ENCODE measurements around the gene NRAP. TPM values are rescaled to one million over a fixed set of nuclear protein-coding genes. Genes with fewer than 3 reads are reported as not detected.

Gene NRAP
- total and polyA plus RNA-seq, 10 of the 15 experiments (the other 5 are each of a cell fraction or from before 2014, with no cell fraction given): not detected

DNA sequence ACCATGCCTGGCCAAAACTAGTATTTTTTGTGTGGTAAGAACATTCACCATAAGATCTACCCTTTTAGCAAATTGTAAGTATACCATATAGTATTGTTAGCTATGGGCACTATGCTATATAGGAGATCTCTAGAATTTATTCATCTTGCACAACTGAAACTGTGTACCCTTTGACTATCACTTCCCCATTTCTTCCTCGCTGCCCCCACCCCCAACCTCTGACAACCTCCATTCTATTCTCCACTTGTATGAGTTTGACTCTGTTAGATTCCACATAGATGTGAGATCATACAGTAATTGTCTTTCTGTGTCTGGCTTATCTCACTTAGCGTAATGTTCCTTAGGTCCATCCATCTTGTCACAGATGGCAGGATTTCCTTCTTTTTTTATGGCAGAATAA is 19.5 kb upstream of the NRAP start:
- no peak overlapping the region for H2AFZ ChIP-seq (ENCODE audit: control insufficient read depth, low read depth, low read length)
- no peaks in the 10 kb centered on the region for H4K20me1 ChIP-seq (ENCODE audit: control insufficient read depth, insufficient read depth)
- ChIA-PET RAD21 (ENCODE audit: unreplicated experiment) (interaction anchor here (0.6 to 1.5 kb wide), 3 partner anchors 19 to 188 kb away, joined by 3 to 4 read pairs (median 4); no protein-coding TSS in a partner anchor), POLR2A (interaction anchor here (0.9 to 1.2 kb wide), 2 partner anchors 389 to 1308 kb away, joined by 3 to 4 read pairs; no protein-coding TSS in a partner anchor), CTCF (interaction anchor here (0.9 kb wide), 1 partner anchor 13 kb away, joined by 3 read pairs; no protein-coding TSS in a partner anchor), SMC1A (ENCODE audit: uncharacterized antibody, unreplicated experiment) (interaction anchor here (0.9 to 1.9 kb wide), 5 partner anchors 11 to 106 kb away, joined by 3 to 6 read pairs (median 3); no protein-coding TSS in a partner anchor)
- intact Hi-C loops (cut with micrococcal nuclease; ENCODE audit: unreplicated experiment): loop anchor here (5.0 kb wide), 1 partner anchor 174 kb away; no protein-coding TSS in a partner anchor
- H3K9ac ChIP-seq (ENCODE audit: control insufficient read depth, insufficient read depth, low read length): no peak overlapping the region
- H3K79me2 ChIP-seq (ENCODE audit: control insufficient read depth, insufficient read depth, low read length): peaks cover 41% of the 10 kb centered on the region
- WGBS (ENCODE audit: insufficient coverage, insufficient replicate concordance, low lambda C conversion rate, missing lambda C conversion rate): 50% methylated on average over 2 of the region's 2 CpGs
- FAIRE-seq (no peak), ATAC-seq (no peak), DNase-seq (ENCODE audit: low read depth, low spot score) (no peak)
- H3K27ac ChIP-seq (ENCODE audit: control insufficient read depth, insufficient read depth): peak overlapping the region; percentile 95; the same call in 1 of the 2 replicates
- H3K4me2 ChIP-seq (ENCODE audit: control insufficient read depth, insufficient read depth): peak overlapping the region; percentile 98
- no peaks in the 10 kb centered on the region for H3K36me3 ChIP-seq (ENCODE audit: control insufficient read depth in 2 of 2, insufficient read depth in 2 of 2, low read length in 1 of 2)
- in situ Hi-C loops (cut with MboI): loop anchor here (25.0 kb wide), 1 partner anchor 1129 kb away; the partner anchor contains the start of gene FHIP2A
- no peak overlapping the region; the same call in 1 of the 2 replicates for H3K4me3 ChIP-seq
- peaks cover 22% of the 10 kb centered on the region for H3K4me1 ChIP-seq (ENCODE audit: control insufficient read depth, insufficient read depth, low read length)
- peaks cover 13% of the 10 kb centered on the region for H3K9me3 ChIP-seq (replicated peaks; ENCODE audit: control insufficient read depth, insufficient read depth, low read length)
- no peaks in the 10 kb centered on the region for H3K27me3 ChIP-seq (replicated peaks in 1 of 2; ENCODE audit: control insufficient read depth in 2 of 2, insufficient read depth in 2 of 2, low read length in 1 of 2)
- BruUV-seq (replicated peaks): no TSS peak
- TF ChIP-seq SPI1 (IDR thresholded peaks at IDR 0.05; ENCODE audit: borderline replicate concordance, insufficient read depth, low read depth, low read length): peak; percentile 85
- 0 out of 2 replicates have a peak, but pooled peaks have one; percentile 17 for TF ChIP-seq CBFB (IDR thresholded peaks at IDR 0.05; ENCODE audit: low read depth)
- no peak for TF ChIP-seq ESRRA (IDR thresholded peaks at IDR 0.05; ENCODE audit: low read length)
- TF ChIP-seq ZNF217 (IDR thresholded peaks at IDR 0.05): no peak
- TF ChIP-seq MYB (IDR thresholded peaks at IDR 0.05; ENCODE audit: borderline replicate concordance, low read depth, low read length): no peak
- TF ChIP-seq JUNB (IDR thresholded peaks at IDR 0.05): peak; percentile 39; the same call in 1 of the 2 replicates
- TF ChIP-seq, protein P1, sequence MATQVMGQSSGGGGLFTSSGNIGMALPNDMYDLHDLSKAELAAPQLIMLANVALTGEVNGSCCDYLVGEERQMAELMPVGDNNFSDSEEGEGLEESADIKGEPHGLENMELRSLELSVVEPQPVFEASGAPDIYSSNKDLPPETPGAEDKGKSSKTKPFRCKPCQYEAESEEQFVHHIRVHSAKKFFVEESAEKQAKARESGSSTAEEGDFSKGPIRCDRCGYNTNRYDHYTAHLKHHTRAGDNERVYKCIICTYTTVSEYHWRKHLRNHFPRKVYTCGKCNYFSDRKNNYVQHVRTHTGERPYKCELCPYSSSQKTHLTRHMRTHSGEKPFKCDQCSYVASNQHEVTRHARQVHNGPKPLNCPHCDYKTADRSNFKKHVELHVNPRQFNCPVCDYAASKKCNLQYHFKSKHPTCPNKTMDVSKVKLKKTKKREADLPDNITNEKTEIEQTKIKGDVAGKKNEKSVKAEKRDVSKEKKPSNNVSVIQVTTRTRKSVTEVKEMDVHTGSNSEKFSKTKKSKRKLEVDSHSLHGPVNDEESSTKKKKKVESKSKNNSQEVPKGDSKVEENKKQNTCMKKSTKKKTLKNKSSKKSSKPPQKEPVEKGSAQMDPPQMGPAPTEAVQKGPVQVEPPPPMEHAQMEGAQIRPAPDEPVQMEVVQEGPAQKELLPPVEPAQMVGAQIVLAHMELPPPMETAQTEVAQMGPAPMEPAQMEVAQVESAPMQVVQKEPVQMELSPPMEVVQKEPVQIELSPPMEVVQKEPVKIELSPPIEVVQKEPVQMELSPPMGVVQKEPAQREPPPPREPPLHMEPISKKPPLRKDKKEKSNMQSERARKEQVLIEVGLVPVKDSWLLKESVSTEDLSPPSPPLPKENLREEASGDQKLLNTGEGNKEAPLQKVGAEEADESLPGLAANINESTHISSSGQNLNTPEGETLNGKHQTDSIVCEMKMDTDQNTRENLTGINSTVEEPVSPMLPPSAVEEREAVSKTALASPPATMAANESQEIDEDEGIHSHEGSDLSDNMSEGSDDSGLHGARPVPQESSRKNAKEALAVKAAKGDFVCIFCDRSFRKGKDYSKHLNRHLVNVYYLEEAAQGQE (IDR thresholded peaks at IDR 0.05; ENCODE audit: low read depth, low read length): no peak
- TF ChIP-seq DPF2 (IDR thresholded peaks at IDR 0.05): 0 out of 2 replicates have a peak, but pooled peaks have one; percentile 16
- TF ChIP-seq FOXM1 (IDR thresholded peaks at IDR 0.05; ENCODE audit: low read depth, low read length): no peak
- TF ChIP-seq CREM (IDR thresholded peaks at IDR 0.05; ENCODE audit: low read depth): 0 out of 2 replicates have a peak, but pooled peaks have one; percentile 22
- TF ChIP-seq NFIC (IDR thresholded peaks at IDR 0.05; ENCODE audit: low read depth, low read length): peak; percentile 28; the same call in 1 of the 2 replicates

Data from GM12878 (cell line).